ENCODE results near the gene TBXAS1.

GRCh38 chr7:139924461-139924860 is 95.4 kb downstream of the TBXAS1 start:
- TF ChIP-seq POLR2AphosphoS5 (IDR thresholded peaks at IDR 0.05; ENCODE audit: insufficient read depth, low read depth, low read length) (no peak), POLR2A (IDR thresholded peaks at IDR 0.05; ENCODE audit: low read depth, low read length) (no peak)
